Measurements from ENCODE around the gene MTG2. TPM values are rescaled to one million over a fixed set of nuclear protein-coding genes. Genes with fewer than 3 reads are reported as not detected.

Gene MTG2
- total and polyA plus RNA-seq, 2 of the 13 experiments (the other 11 are each of a cell fraction or from before 2014, with no cell fraction given) = 20.4 to 37.8 TPM

GRCh38 chr20:62244644-62245108 is 61.8 kb downstream of the MTG2 start:
- Histone ChIP-seq H3K9me3 (ENCODE audit: low read length) (no peaks in the 10 kb centered on the region), H3K27ac (ENCODE audit: extremely low read length, insufficient read depth, low read length) (no peak overlapping the region), H3K79me2 (ENCODE audit: insufficient read depth, low read length) (peaks cover 84% of the 10 kb centered on the region), H3K4me2 (ENCODE audit: low read depth, low read length) (peak overlapping the region; percentile 3; the same call in 1 of the 2 replicates), H3K27me3 (ENCODE audit: control insufficient read depth in 1 of 2, insufficient read depth in 2 of 2, low read length in 2 of 2) (no peaks in the 10 kb centered on the region), H4K20me1 (ENCODE audit: insufficient read depth, low read length) (peaks cover 88% of the 10 kb centered on the region), H3K36me3 (replicated peaks in 1 of 2; ENCODE audit: control insufficient read depth in 1 of 2, insufficient read depth in 2 of 2, low read length in 2 of 2) (peaks cover 17 to 22% of the 10 kb centered on the region in 2 experiments; a peak in 4 of 5 replicates), H3K4me1 (ENCODE audit: insufficient read depth, low read length) (peaks cover 58% of the 10 kb centered on the region), H3K4me3 (replicated peaks in 1 of 3; ENCODE audit: insufficient read depth in 1 of 3, low read depth in 2 of 3, low read length in 3 of 3) (no peak overlapping the region), H2AFZ (ENCODE audit: low read length) (no peak overlapping the region), H3K9ac (ENCODE audit: insufficient read depth, low read depth, low read length) (no peak overlapping the region)
- 66% methylated on average over 17 of the region's 17 CpGs for WGBS (ENCODE audit: low lambda C conversion rate)
- intact Hi-C loops (cut with micrococcal nuclease; ENCODE audit: unreplicated experiment) (no loop called here), in situ Hi-C loops (cut with HindIII; ENCODE audit: extremely low pct_ligation_motif_present, low pct_unique_long_range_greater_than_20kb) (no loop called here)
- peak; percentile 44 for ATAC-seq
- POLR2A ChIA-PET = no interaction called here
- peak; percentile 34 for DNase-seq (ENCODE audit: low spot score)
- no TSS peak for BruUV-seq (replicated peaks)
- FAIRE-seq = peak; percentile 40
- CTCF ChIA-PET (ENCODE audit: low intra/inter-chr PET ratio, low total read pairs) = no interaction called here
- TF ChIP-seq FOXA3 (CRISPR knock-in tag; IDR thresholded peaks at IDR 0.05) (peak; percentile 72), CBX5 (CRISPR knock-in tag; IDR thresholded peaks at IDR 0.05; ENCODE audit: borderline replicate concordance) (no peak), ZNF280D (CRISPR knock-in tag; IDR thresholded peaks at IDR 0.05) (no peak), TFAP4 (IDR thresholded peaks at IDR 0.05; ENCODE audit: borderline replicate concordance, low read depth) (peak; percentile 43; the same call in 1 of the 2 replicates), MZF1 (CRISPR knock-in tag; IDR thresholded peaks at IDR 0.05; ENCODE audit: borderline replicate concordance) (no peak), DZIP1 (CRISPR knock-in tag; IDR thresholded peaks at IDR 0.05) (0 out of 2 replicates have a peak, but pooled peaks have one; percentile 23), ZNF17 (CRISPR knock-in tag; IDR thresholded peaks at IDR 0.05) (no peak), IKZF4 (CRISPR knock-in tag; IDR thresholded peaks at IDR 0.05; ENCODE audit: borderline replicate concordance, low read depth, not compliant biosample characterization) (no peak), ATF7 (IDR thresholded peaks at IDR 0.05) (no peak), ATF7 (CRISPR knock-in tag; IDR thresholded peaks at IDR 0.05) (no peak), SP2 (CRISPR knock-in tag; IDR thresholded peaks at IDR 0.05) (no peak), SIN3B (IDR thresholded peaks at IDR 0.05; ENCODE audit: low read length) (no peak), NCOA2 (CRISPR knock-in tag; IDR thresholded peaks at IDR 0.05) (0 out of 2 replicates have a peak, but pooled peaks have one; percentile 10), CENPT (CRISPR knock-in tag; IDR thresholded peaks at IDR 0.05; ENCODE audit: low read depth) (no peak), SMYD3 (CRISPR knock-in tag; IDR thresholded peaks at IDR 0.05) (peak; percentile 48; the same call in 1 of the 2 replicates), ZFP91 (CRISPR knock-in tag; IDR thresholded peaks at IDR 0.05; ENCODE audit: borderline replicate concordance) (peak; percentile 47; the same call in 1 of the 2 replicates), HNRNPL (IDR thresholded peaks at IDR 0.05; ENCODE audit: low read depth, low read length) (0 out of 2 replicates have a peak, but pooled peaks have one; percentile 12)

All from HepG2 (cell line).